ENCODE results near the gene FBXL17. TPM values are rescaled to one million over a fixed set of nuclear protein-coding genes. Genes with fewer than 3 reads are reported as not detected.

Gene FBXL17
- total and polyA plus RNA-seq, 3 experiments from 2014 or later, result 6.4 to 8.2 (median 6.9) TPM

GRCh38 chr5:107945061-107945460 lies 436.8 kb downstream of the FBXL17 start:
- ChIA-PET POLR2A (no interaction called here), CTCF (no interaction called here)
- no peaks in the 10 kb centered on the region for H3K36me3 ChIP-seq (ENCODE audit: insufficient read depth, low read length)
- no peak overlapping the region for H3K4me3 ChIP-seq (ENCODE audit: low read length)
- H3K27me3 ChIP-seq (ENCODE audit: insufficient read depth, low read length, poor library complexity, severe bottlenecking), result no peaks in the 10 kb centered on the region
- H3K27ac ChIP-seq (ENCODE audit: low read depth, low read length), result no peak overlapping the region
- DNase-seq, result no peak
- H3K4me1 ChIP-seq (ENCODE audit: insufficient read depth, low read length), result peaks cover 5% of the 10 kb centered on the region
- H3K9me3 ChIP-seq (ENCODE audit: low read length), result no peaks in the 10 kb centered on the region
- Mint-ChIP-seq H3K4me3 (no peak overlapping the region), H3K27me3 (no peaks in the 10 kb centered on the region), H3K27ac (no peak overlapping the region), H3K4me1 (peaks cover 0 to 6% (median 0%) of the 10 kb centered on the region in 3 donors), H3K36me3 (peaks cover 5 to 17% (median 12%) of the 10 kb centered on the region in 3 donors), H3K9me3 (no peaks in the 10 kb centered on the region)

- H3K27ac ChIP-seq (ENCODE audit: low read depth, low read length), result no peak overlapping the region
- no peaks in the 10 kb centered on the region for H3K36me3 ChIP-seq (ENCODE audit: insufficient read depth, low read length)
- Mint-ChIP-seq H3K9me3 (no peaks in the 10 kb centered on the region), H3K27me3 (no peaks in the 10 kb centered on the region), H3K36me3 (peaks cover 7 to 17% (median 12%) of the 10 kb centered on the region in 3 donors), H3K27ac (no peak overlapping the region), H3K4me1 (no peaks in the 10 kb centered on the region), H3K4me3 (no peak overlapping the region)
- POLR2A ChIA-PET, result no interaction called here
- H3K9me3 ChIP-seq (ENCODE audit: low read length), result no peaks in the 10 kb centered on the region
- CTCF ChIA-PET, result no interaction called here
- H3K4me3 ChIP-seq (ENCODE audit: low read length), result no peak overlapping the region
- no peaks in the 10 kb centered on the region for H3K4me1 ChIP-seq (ENCODE audit: insufficient read depth, low read length)
- no peaks in the 10 kb centered on the region for H3K27me3 ChIP-seq (ENCODE audit: insufficient read depth, low read length, poor library complexity, severe bottlenecking)
- DNase-seq, result no peak
Observed at GRCh38 chr5:107943923-107944322, 438.0 kb downstream of the FBXL17 start.

GRCh38 chr5:107941036-107941435 lies 440.9 kb downstream of the FBXL17 start:
- no peak for DNase-seq
- Mint-ChIP-seq H3K4me3 (no peak overlapping the region), H3K27me3 (no peaks in the 10 kb centered on the region), H3K27ac (no peak overlapping the region), H3K4me1 (no peaks in the 10 kb centered on the region), H3K9me3 (no peaks in the 10 kb centered on the region), H3K36me3 (peaks cover 7 to 27% (median 17%) of the 10 kb centered on the region in 3 donors)
- no peaks in the 10 kb centered on the region for H3K4me1 ChIP-seq (ENCODE audit: insufficient read depth, low read length)
- no peak overlapping the region for H3K27ac ChIP-seq (ENCODE audit: low read depth, low read length)
- H3K4me3 ChIP-seq (ENCODE audit: low read length), result no peak overlapping the region
- no peaks in the 10 kb centered on the region for H3K9me3 ChIP-seq (ENCODE audit: low read length)
- H3K27me3 ChIP-seq (ENCODE audit: insufficient read depth, low read length, poor library complexity, severe bottlenecking), result no peaks in the 10 kb centered on the region
- H3K36me3 ChIP-seq (ENCODE audit: insufficient read depth, low read length), result no peaks in the 10 kb centered on the region
- CTCF ChIA-PET, result interaction anchor here (1.4 kb wide), 1 partner anchor 9 kb away, joined by 4 read pairs; no protein-coding TSS in a partner anchor
- POLR2A ChIA-PET, result no interaction called here

GRCh38 chr5:107937651-107938355 lies 444.1 kb downstream of the FBXL17 start:
- no peaks in the 10 kb centered on the region for H3K9me3 Mint-ChIP-seq
- POLR2A ChIA-PET, result no interaction called here
- no peaks in the 10 kb centered on the region for H3K4me1 ChIP-seq (ENCODE audit: insufficient read depth, low read length)

GRCh38 chr5:107937204-107937603 lies 444.7 kb downstream of the FBXL17 start:
- no peaks in the 10 kb centered on the region for H3K27me3 ChIP-seq (ENCODE audit: insufficient read depth, low read length, poor library complexity, severe bottlenecking)
- no peak overlapping the region for H3K27ac Mint-ChIP-seq
- ChIA-PET CTCF (no interaction called here), POLR2A (no interaction called here)
- H3K4me1 ChIP-seq (ENCODE audit: insufficient read depth, low read length), result no peaks in the 10 kb centered on the region
- DNase-seq, result no peak
- no peaks in the 10 kb centered on the region for H3K4me1 Mint-ChIP-seq
- H3K36me3 Mint-ChIP-seq, result peaks cover 2 to 24% (median 16%) of the 10 kb centered on the region in 3 donors
- H3K27me3 Mint-ChIP-seq, result no peaks in the 10 kb centered on the region
- no peaks in the 10 kb centered on the region for H3K9me3 ChIP-seq (ENCODE audit: low read length)
- no peaks in the 10 kb centered on the region for H3K36me3 ChIP-seq (ENCODE audit: insufficient read depth, low read length)
- H3K27ac ChIP-seq (ENCODE audit: low read depth, low read length), result no peak overlapping the region
- H3K4me3 ChIP-seq (ENCODE audit: low read length), result no peak overlapping the region
- no peaks in the 10 kb centered on the region for H3K9me3 Mint-ChIP-seq
- H3K4me3 Mint-ChIP-seq, result no peak overlapping the region

More at GRCh38 chr5:107937651-107938355, 444.1 kb downstream of the FBXL17 start:
- Histone ChIP-seq H3K9me3 (ENCODE audit: low read length) (no peaks in the 10 kb centered on the region), H3K27me3 (ENCODE audit: insufficient read depth, low read length, poor library complexity, severe bottlenecking) (no peaks in the 10 kb centered on the region), H3K27ac (ENCODE audit: low read depth, low read length) (no peak overlapping the region), H3K36me3 (ENCODE audit: insufficient read depth, low read length) (no peaks in the 10 kb centered on the region), H3K4me3 (ENCODE audit: low read length) (no peak overlapping the region)
- H3K4me1 Mint-ChIP-seq, result no peaks in the 10 kb centered on the region
- H3K36me3 Mint-ChIP-seq, result peaks cover 2 to 24% (median 14%) of the 10 kb centered on the region in 3 donors
- H3K27ac Mint-ChIP-seq, result no peak overlapping the region
- no peak overlapping the region for H3K4me3 Mint-ChIP-seq
- CTCF ChIA-PET, result no interaction called here
- no peak for DNase-seq
- H3K27me3 Mint-ChIP-seq, result no peaks in the 10 kb centered on the region

GRCh38 chr5:107936515-107936914 lies 445.4 kb downstream of the FBXL17 start:
- no peaks in the 10 kb centered on the region for H3K36me3 ChIP-seq (ENCODE audit: insufficient read depth, low read length)
- no peak for DNase-seq
- Mint-ChIP-seq H3K36me3 (peaks cover 2 to 21% (median 16%) of the 10 kb centered on the region in 3 donors), H3K27ac (no peak overlapping the region), H3K27me3 (no peaks in the 10 kb centered on the region), H3K9me3 (no peaks in the 10 kb centered on the region), H3K4me3 (no peak overlapping the region), H3K4me1 (no peaks in the 10 kb centered on the region)
- CTCF ChIA-PET, result no interaction called here
- no peaks in the 10 kb centered on the region for H3K27me3 ChIP-seq (ENCODE audit: insufficient read depth, low read length, poor library complexity, severe bottlenecking)
- H3K9me3 ChIP-seq (ENCODE audit: low read length), result no peaks in the 10 kb centered on the region
- no peak overlapping the region for H3K27ac ChIP-seq (ENCODE audit: low read depth, low read length)
- POLR2A ChIA-PET, result no interaction called here
- H3K4me1 ChIP-seq (ENCODE audit: insufficient read depth, low read length), result no peaks in the 10 kb centered on the region
- H3K4me3 ChIP-seq (ENCODE audit: low read length), result no peak overlapping the region

- POLR2A ChIA-PET, result no interaction called here
- Mint-ChIP-seq H3K9me3 (no peaks in the 10 kb centered on the region), H3K36me3 (peaks cover 2 to 18% (median 16%) of the 10 kb centered on the region in 3 donors), H3K4me1 (no peaks in the 10 kb centered on the region), H3K4me3 (no peak overlapping the region), H3K27me3 (no peaks in the 10 kb centered on the region), H3K27ac (no peak overlapping the region)
- no peak for DNase-seq
- no peaks in the 10 kb centered on the region for H3K9me3 ChIP-seq (ENCODE audit: low read length)
- H3K27me3 ChIP-seq (ENCODE audit: insufficient read depth, low read length, poor library complexity, severe bottlenecking), result no peaks in the 10 kb centered on the region
- CTCF ChIA-PET, result no interaction called here
- no peaks in the 10 kb centered on the region for H3K4me1 ChIP-seq (ENCODE audit: insufficient read depth, low read length)
- H3K4me3 ChIP-seq (ENCODE audit: low read length), result no peak overlapping the region
- no peak overlapping the region for H3K27ac ChIP-seq (ENCODE audit: low read depth, low read length)
- H3K36me3 ChIP-seq (ENCODE audit: insufficient read depth, low read length), result no peaks in the 10 kb centered on the region
Observed at GRCh38 chr5:107935645-107936044, 446.3 kb downstream of the FBXL17 start.

GRCh38 chr5:107933326-107933725 lies 448.6 kb downstream of the FBXL17 start:
- H3K4me1 ChIP-seq (ENCODE audit: insufficient read depth, low read length), result no peaks in the 10 kb centered on the region
- no peak overlapping the region for H3K27ac Mint-ChIP-seq
- H3K4me3 Mint-ChIP-seq, result no peak overlapping the region
- no peaks in the 10 kb centered on the region for H3K9me3 ChIP-seq (ENCODE audit: low read length)
- H3K27me3 Mint-ChIP-seq, result no peaks in the 10 kb centered on the region
- no peaks in the 10 kb centered on the region for H3K4me1 Mint-ChIP-seq
- H3K9me3 Mint-ChIP-seq, result no peaks in the 10 kb centered on the region
- no peaks in the 10 kb centered on the region for H3K27me3 ChIP-seq (ENCODE audit: insufficient read depth, low read length, poor library complexity, severe bottlenecking)
- ChIA-PET CTCF (no interaction called here), POLR2A (no interaction called here)
- H3K36me3 ChIP-seq (ENCODE audit: insufficient read depth, low read length), result no peaks in the 10 kb centered on the region
- no peak for DNase-seq
- H3K27ac ChIP-seq (ENCODE audit: low read depth, low read length), result no peak overlapping the region
- no peak overlapping the region for H3K4me3 ChIP-seq (ENCODE audit: low read length)
- peaks cover 0 to 15% (median 14%) of the 10 kb centered on the region in 3 donors for H3K36me3 Mint-ChIP-seq
